ENCODE results near the gene EXOSC5. TPM values are rescaled to one million over a fixed set of nuclear protein-coding genes. Genes with fewer than 3 reads are reported as not detected.

The EXOSC5 gene
- total RNA-seq, 1 donor from 2014 or later, result 12.0 TPM

Other genes starting within 250 kb of the EXOSC5 start
- 1.1 TPM for gene CYP2S1, start 204.1 kb downstream of the EXOSC5 start, total RNA-seq
- gene AXL, start 178.1 kb downstream of the EXOSC5 start, total RNA-seq, result 65.8 TPM
- 161 TPM for gene HNRNPUL1, start 133.0 kb downstream of the EXOSC5 start, total RNA-seq
- gene CCDC97, start 87.2 kb downstream of the EXOSC5 start, total RNA-seq, result 29.8 TPM
- 33.7 TPM for gene TGFB1, start 43.4 kb downstream of the EXOSC5 start, total RNA-seq
- 4.1 TPM for gene B9D2, start 33.2 kb downstream of the EXOSC5 start, total RNA-seq
- 23.5 TPM for gene TMEM91, start 20.8 kb downstream of the EXOSC5 start, total RNA-seq
- 24.2 TPM for gene BCKDHA, start 459 bp upstream of the EXOSC5 start, total RNA-seq
- 6.1 TPM for gene B3GNT8, start 30.0 kb upstream of the EXOSC5 start, total RNA-seq
- 33.9 TPM for gene DMAC2, start 42.6 kb upstream of the EXOSC5 start, total RNA-seq
- gene ERICH4, start 45.8 kb upstream of the EXOSC5 start, total RNA-seq, result not detected
- 2.5 TPM for gene CEACAM21, start 178.8 kb upstream of the EXOSC5 start, total RNA-seq
- gene CEACAM4, start 229.7 kb upstream of the EXOSC5 start, total RNA-seq, result 1.9 TPM